ENCODE data around the gene CNGA3.

CNGA3 gene

DNA sequence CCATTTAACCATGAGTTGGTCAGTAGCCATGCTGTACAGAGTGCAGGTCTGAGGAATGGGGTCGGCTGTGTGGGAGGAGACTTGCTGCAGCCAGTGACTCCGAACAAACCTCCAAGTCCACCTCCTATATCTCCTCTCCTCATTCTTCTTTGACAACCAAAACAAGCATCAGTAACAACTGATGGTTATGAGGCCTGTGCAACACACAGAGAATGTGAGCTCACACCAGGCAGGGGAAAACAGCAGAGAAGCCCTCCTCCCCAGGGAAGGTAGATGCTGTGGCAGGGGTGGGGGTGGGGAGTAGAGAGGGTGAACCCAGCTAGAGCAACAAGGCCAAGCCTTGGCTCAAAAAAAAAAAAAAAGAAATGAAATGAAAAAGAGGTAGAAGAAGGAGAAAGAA, 12.3 kb upstream of the CNGA3 start:
- no peaks in the 10 kb centered on the region for H3K27me3 ChIP-seq (replicated peaks; ENCODE audit: control insufficient read depth, insufficient read depth, low read length)
- no peaks in the 10 kb centered on the region for H3K36me3 ChIP-seq (ENCODE audit: control insufficient read depth, insufficient read depth, low read length)
- H3K4me3 ChIP-seq (replicated peaks; ENCODE audit: low read depth, low read length), result no peak overlapping the region
- TF ChIP-seq CTCF (IDR thresholded peaks at IDR 0.05; ENCODE audit: insufficient read depth, low read length, poor library complexity, severe bottlenecking), result no peak
- no peak for DNase-seq (ENCODE audit: extremely low read depth, insufficient read length)

GRCh38 chr2:98334439-98335078, 11.7 kb upstream of the CNGA3 start:
- no peaks in the 10 kb centered on the region; the same call in 1 of the 2 replicates for H3K27me3 ChIP-seq (replicated peaks; ENCODE audit: control insufficient read depth, insufficient read depth, low read length)
- TF ChIP-seq CTCF (IDR thresholded peaks at IDR 0.05; ENCODE audit: insufficient read depth, low read length, poor library complexity, severe bottlenecking), result no peak
- no peak for DNase-seq (ENCODE audit: extremely low read depth, insufficient read length)
- H3K4me3 ChIP-seq (replicated peaks; ENCODE audit: low read depth, low read length), result no peak overlapping the region
- no peaks in the 10 kb centered on the region for H3K36me3 ChIP-seq (ENCODE audit: control insufficient read depth, insufficient read depth, low read length)

DNA sequence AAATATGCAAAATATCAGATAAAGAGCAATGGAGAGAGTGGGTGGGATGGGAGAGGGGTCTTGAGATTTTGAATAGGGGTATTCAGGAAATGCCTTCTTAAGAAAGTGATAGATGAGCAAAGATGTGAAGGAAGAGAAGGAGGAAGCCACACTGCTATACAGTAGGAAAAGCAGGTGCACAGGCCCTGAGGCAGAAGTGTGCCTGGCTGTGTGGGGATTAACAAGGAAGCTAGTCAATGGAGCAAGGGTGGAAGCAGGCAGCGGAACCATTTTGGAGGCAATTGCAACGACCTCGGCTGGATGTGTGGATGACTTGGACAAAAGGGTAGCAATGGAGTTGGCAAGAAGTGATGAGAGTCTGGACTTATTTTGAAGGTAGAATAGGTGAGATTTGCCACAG, 11.0 kb upstream of the CNGA3 start:
- Histone ChIP-seq H3K36me3 (ENCODE audit: control insufficient read depth, insufficient read depth, low read length) (no peaks in the 10 kb centered on the region), H3K27me3 (replicated peaks; ENCODE audit: control insufficient read depth, insufficient read depth, low read length) (no peaks in the 10 kb centered on the region; the same call in 1 of the 2 replicates), H3K4me3 (replicated peaks; ENCODE audit: low read depth, low read length) (no peak overlapping the region)
- DNase-seq (ENCODE audit: extremely low read depth, insufficient read length), result no peak
- no peak for TF ChIP-seq CTCF (IDR thresholded peaks at IDR 0.05; ENCODE audit: insufficient read depth, low read length, poor library complexity, severe bottlenecking)

- TF ChIP-seq CTCF (IDR thresholded peaks at IDR 0.05; ENCODE audit: insufficient read depth, low read length, poor library complexity, severe bottlenecking), result no peak
- Histone ChIP-seq H3K27me3 (replicated peaks; ENCODE audit: control insufficient read depth, insufficient read depth, low read length) (no peaks in the 10 kb centered on the region; the same call in none of the 2 replicates), H3K36me3 (ENCODE audit: control insufficient read depth, insufficient read depth, low read length) (no peaks in the 10 kb centered on the region), H3K4me3 (replicated peaks; ENCODE audit: low read depth, low read length) (no peak overlapping the region)
- no peak for DNase-seq (ENCODE audit: extremely low read depth, insufficient read length)
These were observed 5.0 kb upstream of the CNGA3 start for GRCh38 chr2:98341241-98341640.

DNA sequence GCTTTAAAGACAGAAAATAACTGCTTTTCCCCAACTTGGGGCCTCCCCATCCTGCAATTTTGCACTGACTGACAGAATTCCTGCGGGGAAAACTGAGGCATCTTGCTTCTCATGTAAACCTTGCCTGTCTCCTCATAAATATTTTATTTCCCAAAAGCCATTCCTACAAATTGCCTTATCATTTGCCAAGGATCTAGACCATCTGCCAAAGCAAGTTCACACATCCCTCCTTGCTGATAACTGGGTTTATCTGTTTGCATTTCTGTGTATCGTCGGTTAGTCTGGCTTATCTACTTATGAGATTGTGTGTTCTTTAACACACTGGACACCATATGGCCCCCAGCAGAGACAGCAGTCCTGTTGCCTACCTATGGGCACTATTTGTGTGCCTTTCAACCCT, 3.0 kb upstream of the CNGA3 start:
- Histone ChIP-seq H3K36me3 (ENCODE audit: control insufficient read depth, insufficient read depth, low read length) (no peaks in the 10 kb centered on the region), H3K27me3 (replicated peaks; ENCODE audit: control insufficient read depth, insufficient read depth, low read length) (no peaks in the 10 kb centered on the region; the same call in none of the 2 replicates), H3K4me3 (replicated peaks; ENCODE audit: low read depth, low read length) (no peak overlapping the region)
- no peak for TF ChIP-seq CTCF (IDR thresholded peaks at IDR 0.05; ENCODE audit: insufficient read depth, low read length, poor library complexity, severe bottlenecking)
- DNase-seq (ENCODE audit: extremely low read depth, insufficient read length), result no peak
